OCI-LY1 (cell line): Measurements from ENCODE around the gene GPR160.

Source experiments
- H2AFZ ChIP-seq: fragments of 200-600 bp; sonication (generic), shearing (Covaris generic); 2 replicates; pipeline ENCODE4 v1.6.0; 2014; ENCODE audit warnings: antibody characterized with exemption, mild to moderate bottlenecking, low read length
- H3F3A ChIP-seq: fragments of 200-600 bp; sonication (generic), shearing (Covaris generic); 2 replicates; pipeline ENCODE4 v1.6.0; 2014; ENCODE audit warnings: mild to moderate bottlenecking, antibody characterized with exemption, low read length, moderate library complexity; ENCODE audit not compliant: insufficient read depth
- H3K27ac ChIP-seq: fragments of 200-600 bp; sonication (generic); 2 replicates; pipeline ENCODE4 v1.5.1; 2014; ENCODE audit warnings: low read length, mixed run types, mild to moderate bottlenecking, low read depth; ENCODE audit not compliant: poor library complexity, severe bottlenecking
- H3K27me3 ChIP-seq: fragments of 200-600 bp; sonication (generic); 2 replicates; pipeline ENCODE4 v1.6.0; 2014; ENCODE audit warnings: antibody characterized with exemption, mild to moderate bottlenecking, low read length, moderate library complexity; ENCODE audit not compliant: insufficient read depth
- H3K36me3 ChIP-seq: fragments of 200-600 bp; sonication (generic); 2 replicates; pipeline ENCODE4 v1.6.1; 2014; ENCODE audit warnings: mild to moderate bottlenecking, antibody characterized with exemption, low read length, moderate library complexity, mixed read lengths; ENCODE audit not compliant: insufficient read depth
- H3K4me1 ChIP-seq: fragments of 200-600 bp; sonication (generic); 2 replicates; pipeline ENCODE4 v1.5.1; 2014; ENCODE audit warnings: mild to moderate bottlenecking, low read length, moderate library complexity; ENCODE audit not compliant: insufficient read depth, severe bottlenecking
- H3K4me2 ChIP-seq: fragments of 200-600 bp; sonication (generic), shearing (Covaris generic); 2 replicates; pipeline ENCODE4 v1.6.1; 2014; ENCODE audit warnings: low read length
- H3K4me3 ChIP-seq: fragments of 200-600 bp; sonication (generic); 2 replicates; pipeline ENCODE4 v1.5.1; 2014; ENCODE audit warnings: low read length, low read depth, mild to moderate bottlenecking, mixed read lengths; ENCODE audit not compliant: poor library complexity, severe bottlenecking
- H3K79me2 ChIP-seq: fragments of 200-600 bp; shearing (Covaris generic); 2 replicates; pipeline ENCODE4 v1.6.1; 2016; ENCODE audit warnings: mixed run types, low read length, mixed read lengths; ENCODE audit not compliant: insufficient read depth
- H3K9ac ChIP-seq: fragments of 200-600 bp; sonication (generic), shearing (Covaris generic); 2 replicates; pipeline ENCODE4 v1.6.1; 2014; ENCODE audit warnings: mild to moderate bottlenecking, low read length, mixed read lengths
- H3K9me2 ChIP-seq: fragments of 200-600 bp; sonication (generic), shearing (Covaris generic); 2 replicates; pipeline ENCODE4 v1.6.1; 2014; ENCODE audit warnings: low read depth, mild to moderate bottlenecking, low read length, mixed read lengths
- H3K9me3 ChIP-seq: fragments of 200-600 bp; shearing (Covaris generic); 2 replicates; pipeline ENCODE4 v1.6.1; 2014; ENCODE audit warnings: low read length, mixed read lengths
- H4K20me1 ChIP-seq: fragments of 200-600 bp; sonication (generic), shearing (Covaris generic); 2 replicates; pipeline ENCODE4 v1.6.0; 2016; ENCODE audit warnings: mild to moderate bottlenecking, low read length; ENCODE audit not compliant: insufficient read depth
- EZH2 ChIP-seq: fragments of 200-600 bp; sonication (generic), shearing (Covaris generic); IDR thresholded peaks from 2 replicates; pipeline ENCODE4 v1.8.0; 2017; ENCODE audit warnings: borderline replicate concordance, mixed run types, mild to moderate bottlenecking, antibody characterized with exemption, low read length, moderate library complexity, mixed read lengths
- TF ChIP-seq, protein P1 (sequence below): fragments of 200-600 bp; sonication (generic), shearing (Covaris generic); IDR thresholded peaks from 2 replicates; pipeline ENCODE4 v1.5.1; 2017; ENCODE audit warnings: mild to moderate bottlenecking, antibody characterized with exemption, low read length, moderate library complexity, mixed read lengths

GPR160 gene

GRCh38 chr3:170100944-170101343, 63.1 kb downstream of the GPR160 start:
- no peak for TF ChIP-seq EZH2
- TF ChIP-seq, protein P1, sequence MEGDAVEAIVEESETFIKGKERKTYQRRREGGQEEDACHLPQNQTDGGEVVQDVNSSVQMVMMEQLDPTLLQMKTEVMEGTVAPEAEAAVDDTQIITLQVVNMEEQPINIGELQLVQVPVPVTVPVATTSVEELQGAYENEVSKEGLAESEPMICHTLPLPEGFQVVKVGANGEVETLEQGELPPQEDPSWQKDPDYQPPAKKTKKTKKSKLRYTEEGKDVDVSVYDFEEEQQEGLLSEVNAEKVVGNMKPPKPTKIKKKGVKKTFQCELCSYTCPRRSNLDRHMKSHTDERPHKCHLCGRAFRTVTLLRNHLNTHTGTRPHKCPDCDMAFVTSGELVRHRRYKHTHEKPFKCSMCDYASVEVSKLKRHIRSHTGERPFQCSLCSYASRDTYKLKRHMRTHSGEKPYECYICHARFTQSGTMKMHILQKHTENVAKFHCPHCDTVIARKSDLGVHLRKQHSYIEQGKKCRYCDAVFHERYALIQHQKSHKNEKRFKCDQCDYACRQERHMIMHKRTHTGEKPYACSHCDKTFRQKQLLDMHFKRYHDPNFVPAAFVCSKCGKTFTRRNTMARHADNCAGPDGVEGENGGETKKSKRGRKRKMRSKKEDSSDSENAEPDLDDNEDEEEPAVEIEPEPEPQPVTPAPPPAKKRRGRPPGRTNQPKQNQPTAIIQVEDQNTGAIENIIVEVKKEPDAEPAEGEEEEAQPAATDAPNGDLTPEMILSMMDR = no peak
- H2AFZ ChIP-seq = no peak overlapping the region
- no peaks in the 10 kb centered on the region for H4K20me1 ChIP-seq
- no peaks in the 10 kb centered on the region for H3K9me2 ChIP-seq
- no peak overlapping the region for H3K27ac ChIP-seq
- H3F3A ChIP-seq = no peaks in the 10 kb centered on the region
- peaks cover 97% of the 10 kb centered on the region for H3K36me3 ChIP-seq
- H3K9me3 ChIP-seq = no peaks in the 10 kb centered on the region
- no peaks in the 10 kb centered on the region for H3K4me1 ChIP-seq
- no peaks in the 10 kb centered on the region for H3K27me3 ChIP-seq
- no peak overlapping the region for H3K4me2 ChIP-seq
- no peak overlapping the region for H3K9ac ChIP-seq
- no peaks in the 10 kb centered on the region for H3K79me2 ChIP-seq
- no peak overlapping the region for H3K4me3 ChIP-seq

- H3K36me3 ChIP-seq = peaks cover 96% of the 10 kb centered on the region
- H3K4me3 ChIP-seq = no peak overlapping the region
- no peaks in the 10 kb centered on the region for H4K20me1 ChIP-seq
- no peak overlapping the region for H3K4me2 ChIP-seq
- H3K9me2 ChIP-seq = no peaks in the 10 kb centered on the region
- TF ChIP-seq EZH2 = no peak
- TF ChIP-seq, protein P1 = no peak
- no peak overlapping the region for H2AFZ ChIP-seq
- no peaks in the 10 kb centered on the region for H3K4me1 ChIP-seq
- no peaks in the 10 kb centered on the region for H3K9me3 ChIP-seq
- H3F3A ChIP-seq = no peaks in the 10 kb centered on the region
- no peak overlapping the region for H3K27ac ChIP-seq
- H3K79me2 ChIP-seq = no peaks in the 10 kb centered on the region
- H3K27me3 ChIP-seq = no peaks in the 10 kb centered on the region
- no peak overlapping the region for H3K9ac ChIP-seq
Observed at GRCh38 chr3:170102431-170102830, 64.6 kb downstream of the GPR160 start.

- H3K9me2 ChIP-seq = no peaks in the 10 kb centered on the region
- H3K27me3 ChIP-seq = no peaks in the 10 kb centered on the region
- peaks cover 91% of the 10 kb centered on the region for H3K36me3 ChIP-seq
- H3K4me1 ChIP-seq = no peaks in the 10 kb centered on the region
- H3K27ac ChIP-seq = no peak overlapping the region
- no peaks in the 10 kb centered on the region for H4K20me1 ChIP-seq
- H3K9ac ChIP-seq = no peak overlapping the region
- H3F3A ChIP-seq = no peaks in the 10 kb centered on the region
- H3K9me3 ChIP-seq = no peaks in the 10 kb centered on the region
- H3K4me3 ChIP-seq = no peak overlapping the region
- no peak overlapping the region for H2AFZ ChIP-seq
- no peak overlapping the region for H3K4me2 ChIP-seq
- no peak for TF ChIP-seq EZH2
- TF ChIP-seq, protein P1 = no peak
- no peaks in the 10 kb centered on the region for H3K79me2 ChIP-seq
Observed at GRCh38 chr3:170107941-170108340, 70.1 kb downstream of the GPR160 start.
